ENCODE measurements around the gene INSC.
"Not testable (repeated sequence)": the region's sequence is repeated elsewhere in the genome, so short reads cannot be mapped to it uniquely, and the experiment has no call there.

Gene INSC, protein sequence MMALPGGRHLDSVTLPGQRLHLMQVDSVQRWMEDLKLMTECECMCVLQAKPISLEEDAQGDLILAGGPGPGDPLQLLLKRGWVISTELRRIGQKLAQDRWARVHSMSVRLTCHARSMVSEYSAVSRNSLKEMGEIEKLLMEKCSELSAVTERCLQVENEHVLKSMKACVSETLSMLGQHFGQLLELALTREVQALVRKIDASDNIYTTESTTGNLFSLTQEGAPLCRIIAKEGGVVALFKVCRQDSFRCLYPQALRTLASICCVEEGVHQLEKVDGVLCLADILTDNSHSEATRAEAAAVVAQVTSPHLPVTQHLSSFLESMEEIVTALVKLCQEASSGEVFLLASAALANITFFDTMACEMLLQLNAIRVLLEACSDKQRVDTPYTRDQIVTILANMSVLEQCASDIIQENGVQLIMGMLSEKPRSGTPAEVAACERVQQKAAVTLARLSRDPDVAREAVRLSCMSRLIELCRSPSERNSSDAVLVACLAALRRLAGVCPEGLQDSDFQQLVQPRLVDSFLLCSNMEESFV

DNA sequence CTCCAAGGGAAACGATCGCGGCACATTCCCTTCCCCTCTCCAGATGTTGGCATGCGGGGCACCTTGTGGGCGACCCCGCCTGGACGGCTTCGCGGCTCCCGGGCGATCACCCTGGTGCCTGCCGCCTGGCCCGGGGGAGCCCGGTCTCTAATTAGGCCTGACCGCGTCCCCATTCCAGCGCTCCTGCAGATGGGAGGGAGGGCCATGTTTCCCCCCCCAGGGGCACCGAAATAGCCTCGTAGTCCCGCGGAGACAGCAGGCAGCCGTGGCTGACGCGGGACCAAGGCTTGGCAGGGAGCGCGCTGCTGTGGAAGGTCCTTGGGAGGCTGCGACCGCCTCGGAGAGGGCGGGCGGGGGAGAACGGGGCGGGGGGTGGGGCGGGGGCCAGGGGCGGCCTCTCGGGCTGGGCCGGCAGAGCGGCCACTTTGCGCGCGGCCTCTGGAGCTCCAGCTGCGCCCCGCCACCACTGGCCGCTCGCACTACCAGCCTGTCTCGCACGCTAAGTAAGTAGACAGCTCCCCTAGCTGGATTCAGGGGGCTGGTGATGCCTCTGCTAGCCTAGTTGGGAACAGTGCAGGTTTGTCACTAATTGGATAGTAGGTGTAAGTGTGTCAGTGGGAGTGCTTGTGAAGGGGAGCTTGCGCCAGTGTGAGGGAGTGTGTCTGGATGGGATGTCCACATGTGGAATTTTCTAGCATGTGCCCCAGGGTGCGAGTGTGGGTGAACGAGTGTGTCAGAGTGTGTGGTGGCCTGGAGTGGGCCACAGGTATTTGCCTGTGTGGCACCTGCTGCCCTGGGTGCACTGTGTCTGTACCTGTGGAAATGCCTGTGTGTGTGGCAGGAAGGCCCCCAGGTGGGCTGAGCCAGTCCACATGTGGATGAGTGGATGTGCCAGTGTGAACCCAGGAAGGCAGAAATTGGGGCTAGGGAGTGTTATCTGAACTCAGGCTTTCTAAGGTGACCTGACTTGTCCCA, at the start of gene INSC:
TSS of gene INSC (plus strand) at position 423 of the 975 bp plus-strand sequence. CDS start 34,252 bp downstream, outside the sequence.
- DNase-seq: no peak

- not testable (repeated sequence) for DNase-seq
These were observed 45.0 kb upstream of the INSC start for GRCh38 chr11:15069751-15070150.

GRCh38 chr11:15071556-15072255, 43.0 kb upstream of the INSC start:
- no peak for DNase-seq

GRCh38 chr11:15072551-15073143, 42.1 kb upstream of the INSC start:
- no peak for DNase-seq

- peak in 1 of 2 donors; percentile 4 for DNase-seq
These were observed 41.1 kb upstream of the INSC start, which contains the start of gene CALCB for GRCh38 chr11:15073361-15074205. Gene CALCB (plus strand): TSS chr11:15073593. CDS start chr11:15074719, 1,126 bp downstream.

- peak; percentile 64 to 80 for DNase-seq
These were observed 40.2 kb upstream of the INSC start for GRCh38 chr11:15074206-15075161.

GRCh38 chr11:15075162-15075526, 39.6 kb upstream of the INSC start:
- no peak for DNase-seq

DNA sequence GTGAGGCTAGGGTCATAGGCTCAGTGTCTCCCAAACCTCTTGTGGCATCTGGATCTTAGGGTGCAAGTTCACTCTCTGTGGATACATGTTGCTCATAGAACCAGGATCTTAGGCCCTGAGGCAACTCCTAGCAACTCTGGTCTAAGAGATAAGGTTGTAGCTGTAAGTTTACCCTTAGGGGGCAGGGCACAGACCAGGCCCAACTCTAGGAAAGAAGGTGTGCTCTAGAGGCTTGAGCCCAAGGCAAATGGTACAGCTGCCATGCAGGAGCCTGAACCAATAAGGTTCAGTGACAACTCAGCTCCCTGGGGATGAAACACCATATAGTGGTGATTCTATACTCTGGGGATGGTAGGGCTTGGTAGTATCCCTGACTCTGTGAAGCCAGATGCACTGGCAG, 23.5 kb upstream of the INSC start:
- DNase-seq: no peak

- DNase-seq: no peak
These were observed 23.1 kb upstream of the INSC start for GRCh38 chr11:15091625-15092024.

DNA sequence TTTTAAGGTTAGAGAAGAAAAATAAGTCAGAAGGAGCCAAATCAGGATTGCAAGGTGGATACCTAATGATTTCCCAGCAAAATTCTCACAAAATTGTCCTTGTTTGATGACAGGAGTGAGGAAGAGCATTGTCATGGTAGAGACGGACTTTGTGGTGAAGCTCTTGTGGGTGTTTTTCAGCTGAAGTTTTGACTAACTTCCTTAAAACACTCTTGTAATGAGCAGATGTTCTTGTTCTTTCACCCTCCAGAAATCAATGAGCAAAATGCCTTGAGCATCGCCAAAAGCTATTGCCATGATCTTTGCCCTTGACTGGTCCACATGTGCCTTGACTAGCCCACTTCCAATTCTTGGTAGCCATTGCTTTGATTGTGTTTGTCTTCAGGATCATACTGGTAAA, 21.3 kb upstream of the INSC start:
- DNase-seq: no peak

- DNase-seq: no peak
These were observed 18.9 kb upstream of the INSC start for GRCh38 chr11:15095736-15096228.

DNA sequence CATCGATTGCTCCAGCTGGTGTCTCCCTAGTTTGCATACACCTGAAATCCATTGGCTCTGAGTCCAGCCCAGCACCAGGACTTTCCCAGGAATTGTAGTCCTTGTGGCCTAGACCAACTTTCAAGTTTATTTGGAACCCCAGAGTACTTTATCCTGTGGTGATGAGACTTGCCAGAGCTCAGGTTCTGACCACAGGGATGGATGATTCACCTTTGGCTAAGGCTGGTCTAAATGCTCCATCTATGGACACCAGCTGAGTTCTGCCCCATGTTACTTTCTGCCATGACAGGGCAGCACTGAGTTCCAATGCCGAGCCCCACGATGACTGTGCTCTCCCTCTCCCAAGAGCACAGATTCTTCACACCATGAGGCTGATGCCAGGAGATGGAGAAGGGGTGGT, 17.3 kb upstream of the INSC start:
- DNase-seq: no peak

- DNase-seq: no peak
These were observed 15.5 kb upstream of the INSC start for GRCh38 chr11:15099267-15099666.

GRCh38 chr11:15101072-15101709, 13.5 kb upstream of the INSC start:
- DNase-seq: peak; percentile 41 to 43

DNA sequence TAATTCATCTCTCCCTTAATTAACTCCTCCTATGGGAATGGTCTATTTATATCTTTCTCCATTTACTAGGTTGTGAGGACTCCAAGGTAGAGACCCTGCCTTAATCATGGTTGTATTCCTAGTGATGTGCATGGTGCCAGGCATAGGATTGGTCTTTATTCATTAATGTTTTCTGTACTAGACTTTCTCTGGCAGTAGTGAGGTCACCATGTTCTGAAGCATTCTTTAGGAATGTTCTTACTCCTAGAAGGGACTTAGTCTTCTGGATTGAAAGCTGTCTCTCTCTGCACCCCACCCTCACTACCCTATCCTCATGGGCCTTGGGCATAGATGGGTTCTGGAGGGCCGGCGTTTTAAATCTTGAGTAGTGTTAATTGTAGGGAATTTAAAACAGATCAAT, 10.6 kb upstream of the INSC start:
- DNase-seq: no peak

GRCh38 chr11:15106201-15106965, 8.3 kb upstream of the INSC start:
- DNase-seq: no peak

DNA sequence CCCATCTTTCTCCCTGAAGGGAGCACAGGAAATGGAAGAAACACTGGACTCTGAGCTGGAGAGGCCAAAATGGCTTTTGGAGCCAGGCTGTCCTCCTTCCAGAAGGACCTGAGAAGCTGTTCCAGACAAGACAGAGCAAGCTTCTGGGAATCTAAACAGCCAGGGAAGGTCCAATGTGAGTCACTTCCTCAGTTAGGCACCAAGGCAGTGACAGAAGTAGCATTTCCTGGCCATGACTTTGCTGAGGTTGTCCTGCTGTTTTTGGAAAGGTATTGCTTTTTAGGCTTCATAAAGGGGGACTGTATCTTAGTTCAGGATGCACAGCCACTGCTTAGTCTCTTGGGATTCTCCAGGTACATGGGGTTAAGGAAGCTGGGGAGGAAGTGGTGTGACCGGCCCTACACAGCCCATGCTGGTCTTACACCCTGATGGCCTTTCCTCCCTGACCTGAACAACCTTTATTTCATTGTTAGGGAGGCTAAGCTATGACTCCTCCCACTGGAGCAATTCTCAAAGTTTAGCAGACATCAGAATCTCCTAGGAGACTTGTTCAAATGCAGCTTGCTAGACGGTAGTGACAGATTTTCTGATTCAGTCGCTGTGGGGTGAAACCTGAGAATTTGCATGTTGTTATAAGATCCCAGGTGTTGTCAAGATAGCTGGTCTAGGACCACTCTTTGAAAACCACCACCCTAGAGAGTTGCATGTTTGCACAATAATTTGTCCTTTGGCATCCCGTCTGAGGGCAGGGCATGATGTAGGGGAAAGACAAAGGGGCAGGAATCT, 6.8 kb upstream of the INSC start:
- DNase-seq: no peak

Data from CD4-positive, alpha-beta T cell treated with Interferon alpha-2 for 1 hour (primary cell).